Testis (tissue), 3 donors: Measurements from ENCODE around the gene AZU1. TPM values are rescaled to one million over a fixed set of nuclear protein-coding genes. Genes with fewer than 3 reads are reported as not detected.

Experiments
- DNase-seq: peaks from one replicate; pipeline ENCODE4 v3.0.0-alpha.2; 2019
- H3K27ac ChIP-seq, 2 donors: fragments of 200-600 bp; sonication (generic); one replicate each; pipeline ENCODE4 v1.5.1; 2019
- H3K27me3 ChIP-seq: fragments of 200-600 bp; sonication (generic); one replicate; pipeline ENCODE4 v1.5.1; 2019
- H3K36me3 ChIP-seq: fragments of 200-600 bp; sonication (generic); one replicate; pipeline ENCODE4 v1.5.1; 2017; ENCODE audit warnings: low read depth; ENCODE audit errors: missing control alignments
- H3K4me1 ChIP-seq: fragments of 200-600 bp; sonication (generic); one replicate; pipeline ENCODE4 v1.5.1; 2019
- H3K4me3 ChIP-seq, 2 donors: fragments of 200-600 bp; sonication (generic); one replicate each; pipeline ENCODE4 v1.5.1; 2017 to 2019
- H3K9me3 ChIP-seq: fragments of 200-600 bp; sonication (generic); one replicate; pipeline ENCODE4 v1.5.1; 2017
- CTCF ChIP-seq, 3 experiments: fragments of 450-650 bp in 2 of 3; fragments of 200-600 bp in 1 of 3; sonication (generic) in 1 of 3; IDR thresholded peaks; one replicate each; pipeline ENCODE4 v1.5.1; 2016 to 2019; ENCODE audit warnings: antibody characterized with exemption in 3 of 3, mild to moderate bottlenecking in 2 of 3, moderate library complexity in 1 of 3
- POLR2A ChIP-seq: fragments of 450-650 bp; IDR thresholded peaks from one replicate; pipeline ENCODE4 v1.6.1; 2017; ENCODE audit warnings: antibody characterized with exemption, mild to moderate bottlenecking, moderate library complexity
- WGBS, 2 donors: methylation state at CpG; one replicate each; pipeline ENCODE4 v1.1.5; 2018; 5-methylcytosine and 5-hydroxymethylcytosine counted together
- intact Hi-C: fragments of 100-400 bp; cut with DNase I; formaldehyde crosslinking; loops from one replicate; pipeline ENCODE4 v1.15.1; 2023; ENCODE audit warnings: low total_unique reads
- polyA plus RNA-seq: library from polyadenylated mRNA; stranded (reverse); fragments of 350-450 nt; fragmentation: Illumina TruSeq; extraction: RNeasy Lipid Tissue Mini Kit (QIAGEN cat#74804); gene quantifications from one replicate; pipeline ENCODE4 v1.2.3, GENCODE V29; 2014; ENCODE audit warnings: low read depth, low replicate concordance; ENCODE audit not compliant: insufficient read depth
- total RNA-seq, 2 donors: library from RNA; depleted of rRNA; stranded (reverse); fragments of >200 nt; gene quantifications; one replicate each; pipeline ENCODE4 v1.2.3, GENCODE V29; 2016

AZU1 gene
- total and polyA plus RNA-seq, 3 donors from 2014 or later: 1.4 to 5.8 (median 5.4) TPM

DNA sequence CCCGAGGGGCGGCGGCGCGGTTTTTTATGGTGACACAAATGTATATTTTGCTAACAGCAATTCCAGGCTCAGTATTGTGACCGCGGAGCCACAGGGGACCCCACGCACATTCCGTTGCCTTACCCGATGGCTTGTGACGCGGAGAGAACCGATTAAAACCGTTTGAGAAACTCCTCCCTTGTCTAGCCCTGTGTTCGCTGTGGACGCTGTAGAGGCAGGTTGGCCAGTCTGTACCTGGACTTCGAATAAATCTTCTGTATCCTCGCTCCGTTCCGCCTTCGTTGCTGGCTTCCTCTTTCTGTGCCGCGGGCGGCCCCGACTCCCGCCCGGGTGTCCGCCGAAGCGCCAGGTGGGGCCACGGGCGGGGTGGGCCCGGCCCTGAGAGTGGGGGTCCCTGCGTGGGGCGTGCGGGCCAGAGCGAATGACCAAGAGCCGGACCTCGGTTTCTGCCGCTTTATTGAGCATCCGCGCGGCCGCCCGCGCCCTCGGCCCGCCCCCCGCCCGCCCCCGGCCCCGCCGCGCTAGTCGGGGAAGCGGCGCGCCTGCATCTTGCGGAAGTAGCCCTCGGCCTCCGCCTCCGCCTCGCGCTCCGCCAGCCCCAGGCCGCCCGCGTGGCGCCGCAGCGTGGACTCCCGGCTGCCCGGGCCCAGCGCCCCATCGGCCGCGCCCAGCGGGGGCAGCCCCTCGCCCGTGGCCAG, 15.4 kb upstream of the AZU1 start:
- DNase-seq: no peak
- intact Hi-C loops: no loop called here
- Histone ChIP-seq H3K27ac (no peak overlapping the region), H3K36me3 (no peaks in the 10 kb centered on the region), H3K4me1 (no peaks in the 10 kb centered on the region), H3K27me3 (no peaks in the 10 kb centered on the region), H3K9me3 (no peaks in the 10 kb centered on the region), H3K4me3 (peak overlapping the region; percentile 4 to 26)
- 72 to 75% methylated on average over 48 to 74 of the region's 80 CpGs for WGBS, 2 donors
- TF ChIP-seq CTCF (IDR thresholded peaks at IDR 0.05): no peak
- no peak for TF ChIP-seq POLR2A

DNA sequence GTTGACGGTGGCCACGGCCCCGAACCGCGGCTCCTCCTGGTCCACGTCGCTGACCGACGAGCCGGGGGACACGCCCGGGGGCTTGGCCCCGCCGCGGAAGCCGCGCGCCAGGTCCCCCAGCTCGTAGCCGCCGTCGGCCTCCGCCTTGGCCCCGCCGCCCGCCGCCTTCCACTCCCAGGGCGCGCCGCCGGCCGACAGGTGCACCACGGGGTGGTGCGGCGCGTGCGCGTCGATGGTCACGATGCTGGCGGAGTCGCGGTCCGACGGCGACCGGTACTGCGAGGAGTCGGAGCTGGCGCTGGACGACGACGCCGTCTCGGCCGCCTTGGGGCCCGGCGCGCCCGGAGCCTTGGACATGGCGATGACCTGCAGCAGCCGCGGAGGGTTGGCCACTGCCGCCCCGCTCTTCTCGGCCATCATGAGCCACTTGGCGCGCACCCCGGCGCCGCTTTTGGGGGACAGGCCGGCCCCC, 14.9 kb upstream of the AZU1 start:
- DNase-seq: no peak
- TF ChIP-seq CTCF (IDR thresholded peaks at IDR 0.05) (no peak), POLR2A (no peak)
- 72 to 75% methylated on average over 6 to 72 of the region's 72 CpGs for WGBS, 2 donors
- H3K36me3 ChIP-seq: no peaks in the 10 kb centered on the region
- no peaks in the 10 kb centered on the region for H3K4me1 ChIP-seq
- no peaks in the 10 kb centered on the region for H3K9me3 ChIP-seq
- intact Hi-C loops: no loop called here
- H3K4me3 ChIP-seq: peak overlapping the region in 1 of 2 donors; percentile 4
- H3K27ac ChIP-seq: no peak overlapping the region
- no peaks in the 10 kb centered on the region for H3K27me3 ChIP-seq

DNA sequence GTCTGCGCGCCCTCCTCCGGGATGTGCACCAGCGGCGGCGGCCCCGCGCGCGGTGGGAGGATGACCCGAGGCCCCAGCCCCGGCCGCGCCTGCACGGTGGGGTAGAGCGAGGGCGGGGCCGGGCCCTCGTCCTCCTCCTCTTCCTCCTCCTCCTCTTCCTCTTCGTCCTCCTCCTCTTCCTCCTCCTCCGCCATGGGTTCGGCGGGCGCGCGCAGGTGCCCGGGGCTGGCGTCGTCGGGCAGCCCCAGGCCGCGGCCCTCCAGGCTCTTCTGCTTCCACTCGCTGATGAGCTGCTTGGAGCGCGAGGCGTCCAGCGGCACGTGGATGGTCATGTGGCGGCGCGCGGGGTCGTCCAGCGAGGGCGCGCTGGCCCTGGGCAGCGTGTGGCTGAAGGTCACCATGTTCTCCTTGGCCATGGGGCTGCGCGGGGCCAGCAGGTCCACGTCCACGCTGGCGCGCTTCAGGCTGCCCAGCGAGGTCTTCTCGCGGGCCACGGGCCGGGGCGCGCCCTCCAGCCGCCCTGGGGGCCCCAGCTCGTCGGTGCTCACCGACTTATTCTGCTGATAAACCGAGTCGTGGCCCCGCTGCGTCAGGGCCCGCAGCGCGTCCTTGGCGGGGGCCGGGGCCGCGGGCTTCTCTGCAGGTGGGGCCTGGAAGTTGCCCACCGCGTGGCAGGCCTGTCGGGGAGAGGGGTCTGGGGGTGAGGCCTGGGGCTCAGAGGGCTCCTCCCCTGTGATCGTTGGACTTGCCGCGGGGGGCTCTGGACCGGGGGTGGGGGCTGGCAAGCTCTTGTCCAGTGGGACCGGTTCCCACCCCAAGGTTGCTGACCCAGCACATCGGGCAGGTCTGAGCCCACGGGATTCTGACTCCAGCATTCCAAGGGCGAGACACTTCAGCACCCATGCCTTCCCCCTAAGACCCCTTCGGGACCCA, 14.2 kb upstream of the AZU1 start:
- DNase-seq: no peak
- WGBS, 2 donors: 70 to 75% methylated on average over 24 to 82 of the region's 87 CpGs
- no peaks in the 10 kb centered on the region for H3K36me3 ChIP-seq
- no peaks in the 10 kb centered on the region for H3K4me1 ChIP-seq
- no peaks in the 10 kb centered on the region for H3K9me3 ChIP-seq
- intact Hi-C loops: no loop called here
- no peaks in the 10 kb centered on the region for H3K27me3 ChIP-seq
- TF ChIP-seq POLR2A (no peak), CTCF (IDR thresholded peaks at IDR 0.05) (no peak)
- H3K4me3 ChIP-seq: no peak overlapping the region
- no peak overlapping the region for H3K27ac ChIP-seq

DNA sequence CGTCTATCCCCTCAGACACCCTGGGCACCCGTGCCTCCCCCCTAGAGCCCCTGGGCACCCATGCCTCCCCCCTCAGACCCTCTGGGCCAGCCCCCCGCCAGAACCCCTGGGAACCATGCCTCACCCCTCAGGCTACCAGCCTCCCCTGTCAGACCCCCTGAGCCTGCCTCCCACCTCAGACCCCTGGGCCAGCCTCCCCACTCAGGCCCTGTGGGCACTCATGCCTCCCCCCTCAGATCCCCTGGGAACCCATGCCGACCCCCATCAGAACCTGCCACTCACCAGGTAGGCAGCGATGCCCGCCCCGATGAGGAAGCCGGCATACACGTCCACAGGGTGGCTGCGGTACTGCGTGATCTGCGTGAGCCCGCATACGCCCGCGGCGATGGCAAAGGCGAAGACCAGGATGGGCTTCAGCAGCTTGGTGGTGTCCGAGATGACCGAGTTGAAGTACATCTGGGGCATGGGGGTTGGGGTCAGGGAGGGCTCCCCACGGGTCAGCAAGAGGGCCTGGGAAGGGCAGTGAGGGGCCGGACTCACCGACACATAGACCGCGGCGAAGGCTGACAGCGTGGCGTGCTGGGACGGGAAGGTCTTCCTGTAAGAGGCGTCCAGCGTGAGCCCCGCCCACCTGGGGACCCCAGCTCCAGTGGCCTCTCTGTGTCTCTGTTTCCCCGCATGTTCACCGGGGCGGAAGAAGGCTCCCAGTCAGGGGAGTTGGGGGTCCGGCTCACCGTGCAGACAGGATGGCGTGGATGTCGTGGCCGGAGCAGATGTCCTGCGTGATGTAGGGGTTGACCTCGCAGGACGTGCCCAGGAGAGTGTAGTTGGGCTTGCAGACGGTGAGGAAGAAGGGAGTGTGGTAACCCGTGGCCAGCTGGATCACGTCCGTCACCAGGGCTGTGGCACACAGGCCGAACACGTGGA, 13.2 kb upstream of the AZU1 start:
- Histone ChIP-seq H3K4me3 (no peak overlapping the region), H3K27me3 (no peaks in the 10 kb centered on the region), H3K27ac (no peak overlapping the region), H3K36me3 (no peaks in the 10 kb centered on the region), H3K4me1 (no peaks in the 10 kb centered on the region), H3K9me3 (no peaks in the 10 kb centered on the region)
- DNase-seq: no peak
- intact Hi-C loops: no loop called here
- 84 to 87% methylated on average over 25 to 48 of the region's 49 CpGs for WGBS, 2 donors
- TF ChIP-seq POLR2A (no peak), CTCF (IDR thresholded peaks at IDR 0.05) (no peak)
